Loucy (cell line): ENCODE data around the gene RAB22A.

Experiments
- H2AFZ ChIP-seq: fragments of 200-600 bp; sonication (generic); 2 replicates; pipeline ENCODE4 v1.6.0; 2016; ENCODE audit warnings: antibody characterized with exemption, mild to moderate bottlenecking, low read length, moderate library complexity
- H3F3A ChIP-seq: fragments of 200-600 bp; 2 replicates; pipeline ENCODE4 v1.6.0; 2016; ENCODE audit warnings: antibody characterized with exemption, low read depth, mild to moderate bottlenecking
- H3K27me3 ChIP-seq: fragments of 200-600 bp; sonication (generic); 2 replicates; pipeline ENCODE4 v1.6.1; 2014; ENCODE audit warnings: low read length, mild to moderate bottlenecking; ENCODE audit not compliant: insufficient read depth, poor library complexity, severe bottlenecking
- H3K36me3 ChIP-seq: fragments of 200-600 bp; sonication (generic); 2 replicates; pipeline ENCODE4 v1.6.1; 2016; ENCODE audit warnings: low read length; ENCODE audit not compliant: insufficient read depth
- H3K4me1 ChIP-seq: fragments of 200-600 bp; sonication (generic); 2 replicates; pipeline ENCODE4 v1.5.1; 2014; ENCODE audit warnings: low read length, mild to moderate bottlenecking; ENCODE audit not compliant: insufficient read depth, poor library complexity, severe bottlenecking
- H3K4me2 ChIP-seq: fragments of 200-600 bp; sonication (generic); 2 replicates; pipeline ENCODE4 v1.6.0; 2014; ENCODE audit warnings: antibody characterized with exemption, low read length, low read depth, mild to moderate bottlenecking; ENCODE audit not compliant: poor library complexity, severe bottlenecking
- H3K4me3 ChIP-seq: fragments of 200-600 bp; sonication (generic); 2 replicates; pipeline ENCODE4 v1.5.1; 2014; ENCODE audit warnings: low read length, mild to moderate bottlenecking, mixed read lengths; ENCODE audit not compliant: poor library complexity, severe bottlenecking
- H3K79me2 ChIP-seq: fragments of 200-600 bp; sonication (generic); 2 replicates; pipeline ENCODE4 v1.6.1; 2014; ENCODE audit warnings: low read length; ENCODE audit not compliant: insufficient read depth
- H3K9ac ChIP-seq: fragments of 200-600 bp; sonication (generic); 2 replicates; pipeline ENCODE4 v1.6.0; 2014; ENCODE audit warnings: mild to moderate bottlenecking, low read depth, low read length, moderate library complexity; ENCODE audit not compliant: poor library complexity, severe bottlenecking
- H3K9me2 ChIP-seq: fragments of 200-600 bp; sonication (generic); replicated peaks from 2 replicates; pipeline ENCODE4 v1.6.1; 2016; ENCODE audit warnings: low read depth, low read length, mixed read lengths
- H3K9me3 ChIP-seq: fragments of 200-600 bp; sonication (generic); 2 replicates; pipeline ENCODE4 v1.6.1; 2014; ENCODE audit warnings: mild to moderate bottlenecking, antibody characterized with exemption, low read length, low read depth; ENCODE audit not compliant: insufficient read depth
- H4K20me1 ChIP-seq: fragments of 200-600 bp; sonication (generic); 2 replicates; pipeline ENCODE4 v1.6.0; 2014; ENCODE audit warnings: antibody characterized with exemption, low read length, mild to moderate bottlenecking; ENCODE audit not compliant: insufficient read depth, poor library complexity, severe bottlenecking
- CTCF ChIP-seq: fragments of 200-600 bp; sonication (generic); conservative IDR thresholded peaks from 2 replicates; pipeline ENCODE4 v1.5.1; 2014; ENCODE audit warnings: mild to moderate bottlenecking, antibody characterized with exemption, low read length
- EZH2phosphoT487 ChIP-seq: fragments of 200-600 bp; IDR thresholded peaks from 2 replicates; pipeline ENCODE4 v1.6.1; 2018; ENCODE audit warnings: antibody characterized with exemption, mild to moderate bottlenecking, moderate library complexity, borderline replicate concordance

RAB22A gene

GRCh38 chr20:58308680-58309527 lies 611 bp upstream of the RAB22A start:
- Histone ChIP-seq H3K27me3 (no peaks in the 10 kb centered on the region), H3K4me3 (no peak overlapping the region), H3K9me2 (no peaks in the 10 kb centered on the region), H3K79me2 (peaks cover 34% of the 10 kb centered on the region), H2AFZ (no peak overlapping the region), H3K9ac (no peak overlapping the region), H3K4me1 (peaks cover 42% of the 10 kb centered on the region), H4K20me1 (peaks cover under 1% of the 10 kb centered on the region), H3K4me2 (no peak overlapping the region), H3K9me3 (no peaks in the 10 kb centered on the region), H3F3A (peaks cover 13% of the 10 kb centered on the region), H3K36me3 (no peaks in the 10 kb centered on the region)
- TF ChIP-seq EZH2phosphoT487 (no peak), CTCF (no peak)

GRCh38 chr20:58310291-58310782 lies 822 bp downstream of the RAB22A start:
- no peak for TF ChIP-seq EZH2phosphoT487
- no peak for TF ChIP-seq CTCF
- H3K27me3 ChIP-seq: no peaks in the 10 kb centered on the region
- H3K9ac ChIP-seq: peak overlapping the region; percentile 83
- H3F3A ChIP-seq: peaks cover 13% of the 10 kb centered on the region
- H3K79me2 ChIP-seq: peaks cover 37% of the 10 kb centered on the region
- H3K9me2 ChIP-seq: no peaks in the 10 kb centered on the region
- H4K20me1 ChIP-seq: peaks cover 3% of the 10 kb centered on the region
- peak overlapping the region; percentile 66 for H2AFZ ChIP-seq
- peak overlapping the region; percentile 95 for H3K4me2 ChIP-seq
- H3K36me3 ChIP-seq: no peaks in the 10 kb centered on the region
- H3K4me3 ChIP-seq: peak overlapping the region; percentile 85
- H3K4me1 ChIP-seq: peaks cover 42% of the 10 kb centered on the region
- no peaks in the 10 kb centered on the region for H3K9me3 ChIP-seq

DNA sequence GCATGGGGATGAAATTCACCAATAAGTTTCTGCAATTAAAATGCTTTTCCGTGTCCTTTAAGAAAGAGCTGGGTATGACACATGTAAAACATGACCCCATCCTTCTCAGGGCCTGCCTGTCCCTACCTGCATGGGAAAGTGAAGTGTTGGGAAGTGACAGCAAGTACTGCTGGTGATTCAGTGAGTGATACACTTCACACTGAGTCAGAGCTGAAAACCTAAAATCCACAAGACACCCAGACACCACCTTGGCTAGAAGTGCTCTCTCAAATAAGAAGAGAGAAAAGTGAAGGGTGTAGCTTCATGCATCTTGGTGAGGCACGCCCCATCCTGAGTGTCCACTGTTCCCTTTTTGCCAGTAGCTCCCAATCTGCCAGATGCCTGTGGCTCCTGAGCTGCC lies 3.3 kb downstream of the RAB22A start:
- Histone ChIP-seq H3K36me3 (peaks cover 6% of the 10 kb centered on the region; the same call in 1 of the 2 replicates), H3K4me2 (peak overlapping the region; percentile 40), H3K4me1 (peaks cover 29% of the 10 kb centered on the region), H3K27me3 (no peaks in the 10 kb centered on the region), H3K9ac (no peak overlapping the region), H3K4me3 (no peak overlapping the region), H3K9me3 (no peaks in the 10 kb centered on the region), H3K9me2 (no peaks in the 10 kb centered on the region), H3F3A (0 out of 2 replicates have a peak, but pooled peaks cover 5% of the 10 kb centered on the region), H2AFZ (no peak overlapping the region), H3K79me2 (peaks cover 39% of the 10 kb centered on the region), H4K20me1 (peaks cover 3% of the 10 kb centered on the region)
- TF ChIP-seq CTCF (no peak), EZH2phosphoT487 (no peak)
